ENCODE results near the gene TMEM72.

DNA sequence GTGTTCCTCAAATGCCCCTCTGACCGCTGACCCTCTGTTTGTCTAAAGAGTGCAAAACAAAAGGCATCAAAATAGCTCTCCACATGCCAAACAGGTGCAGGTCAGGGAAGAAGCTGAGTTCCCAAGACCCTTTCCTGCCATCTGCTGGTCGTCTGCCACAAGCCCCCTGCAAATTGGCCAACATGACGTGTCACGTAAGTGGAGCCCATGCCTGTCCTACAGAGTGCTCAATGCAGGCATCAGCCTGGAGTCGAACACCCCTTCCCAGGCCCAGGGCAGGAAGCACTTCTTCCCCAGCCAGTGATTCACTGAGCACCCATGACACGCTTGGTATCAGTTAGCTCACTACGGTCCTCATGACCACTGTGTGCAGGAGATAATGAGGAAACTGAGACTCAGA, 14.1 kb downstream of the TMEM72 start:
- TF ChIP-seq, protein P1, sequence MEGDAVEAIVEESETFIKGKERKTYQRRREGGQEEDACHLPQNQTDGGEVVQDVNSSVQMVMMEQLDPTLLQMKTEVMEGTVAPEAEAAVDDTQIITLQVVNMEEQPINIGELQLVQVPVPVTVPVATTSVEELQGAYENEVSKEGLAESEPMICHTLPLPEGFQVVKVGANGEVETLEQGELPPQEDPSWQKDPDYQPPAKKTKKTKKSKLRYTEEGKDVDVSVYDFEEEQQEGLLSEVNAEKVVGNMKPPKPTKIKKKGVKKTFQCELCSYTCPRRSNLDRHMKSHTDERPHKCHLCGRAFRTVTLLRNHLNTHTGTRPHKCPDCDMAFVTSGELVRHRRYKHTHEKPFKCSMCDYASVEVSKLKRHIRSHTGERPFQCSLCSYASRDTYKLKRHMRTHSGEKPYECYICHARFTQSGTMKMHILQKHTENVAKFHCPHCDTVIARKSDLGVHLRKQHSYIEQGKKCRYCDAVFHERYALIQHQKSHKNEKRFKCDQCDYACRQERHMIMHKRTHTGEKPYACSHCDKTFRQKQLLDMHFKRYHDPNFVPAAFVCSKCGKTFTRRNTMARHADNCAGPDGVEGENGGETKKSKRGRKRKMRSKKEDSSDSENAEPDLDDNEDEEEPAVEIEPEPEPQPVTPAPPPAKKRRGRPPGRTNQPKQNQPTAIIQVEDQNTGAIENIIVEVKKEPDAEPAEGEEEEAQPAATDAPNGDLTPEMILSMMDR (IDR thresholded peaks at IDR 0.05): no peak
- no peak for TF ChIP-seq POLR2A (IDR thresholded peaks at IDR 0.05)
- TF ChIP-seq EP300 (IDR thresholded peaks at IDR 0.05): no peak

Measured in upper lobe of left lung (tissue), 4 donors.